ENCODE measurements around the gene NEB.

NEB gene

DNA sequence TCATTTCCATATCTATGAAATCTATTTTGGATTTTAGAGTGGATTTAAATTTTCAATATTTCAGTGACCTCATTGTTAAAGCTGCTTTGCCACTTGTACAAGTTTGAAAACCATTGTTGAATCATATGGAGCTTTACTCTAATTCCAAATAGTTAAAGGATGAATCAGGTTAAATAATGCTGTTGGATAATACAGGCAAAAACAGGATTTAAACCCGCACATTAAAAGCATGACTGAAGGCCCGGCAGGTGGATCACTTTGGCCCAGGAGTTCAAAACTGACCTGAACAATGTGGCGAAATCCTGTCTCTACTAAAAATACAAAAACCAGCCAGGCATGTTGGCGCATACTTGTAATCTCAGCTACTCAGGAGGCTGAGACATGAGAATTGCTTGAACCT, 256.3 kb downstream of the NEB start:
- DNase-seq (ENCODE audit: low read depth): no peak

DNA sequence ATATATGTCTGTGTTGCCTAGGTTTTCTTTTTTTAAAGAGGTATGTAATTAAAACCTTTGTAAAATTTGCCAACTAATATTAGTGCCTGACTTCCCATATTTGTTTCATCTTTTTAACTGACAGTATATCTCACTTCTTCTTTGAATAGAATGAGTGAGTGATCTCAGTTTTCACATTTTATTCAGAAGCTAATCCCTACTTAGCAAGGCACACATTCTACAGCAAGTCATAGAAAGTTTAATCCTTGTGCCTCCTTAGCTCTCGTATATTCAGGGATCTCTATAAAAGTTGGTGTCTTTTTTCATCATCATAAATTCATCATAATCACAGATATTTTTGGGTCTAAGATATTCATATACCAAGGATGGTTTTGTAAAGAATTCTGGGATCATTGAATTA, 258.0 kb downstream of the NEB start:
- DNase-seq (ENCODE audit: low read depth): no peak

DNA sequence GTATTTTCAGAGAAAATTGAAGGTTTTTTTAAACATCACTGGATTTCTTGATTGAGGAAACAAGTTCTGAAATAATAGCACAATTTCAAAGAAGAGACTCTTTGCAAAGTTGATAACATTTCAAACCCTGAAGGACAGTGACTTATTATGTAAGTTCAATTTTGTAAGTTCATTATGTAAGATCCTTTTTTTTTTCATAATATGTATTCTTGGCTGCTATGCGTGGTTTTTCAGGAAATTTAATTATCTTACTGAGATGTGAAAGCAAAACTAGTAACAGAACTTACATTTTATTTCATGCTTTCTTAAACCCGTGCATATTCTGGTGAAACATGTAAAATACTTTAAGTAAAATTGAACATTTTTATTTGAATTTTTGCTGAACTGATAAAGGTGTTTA, 259.2 kb downstream of the NEB start:
- no peak for DNase-seq (ENCODE audit: low read depth)

DNA sequence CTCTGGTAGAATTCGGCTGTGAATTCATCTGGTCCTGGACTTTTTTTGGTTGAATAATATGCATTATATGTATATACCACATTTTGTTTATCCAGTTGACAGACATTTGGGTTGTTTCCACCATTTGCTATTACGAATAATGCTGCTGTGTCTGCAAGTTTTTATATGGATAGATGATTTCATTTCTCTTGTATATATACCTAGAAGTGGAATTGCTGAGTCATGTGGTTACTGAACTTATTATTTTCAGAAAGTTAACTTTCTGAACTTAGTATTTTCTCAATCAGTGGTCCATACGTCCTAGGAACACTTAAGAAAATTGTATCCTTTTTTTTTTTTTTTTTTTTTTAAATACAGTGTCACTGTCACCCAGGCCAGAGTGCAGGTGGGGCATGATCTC, 261.3 kb downstream of the NEB start:
- DNase-seq (ENCODE audit: low read depth): no peak

DNA sequence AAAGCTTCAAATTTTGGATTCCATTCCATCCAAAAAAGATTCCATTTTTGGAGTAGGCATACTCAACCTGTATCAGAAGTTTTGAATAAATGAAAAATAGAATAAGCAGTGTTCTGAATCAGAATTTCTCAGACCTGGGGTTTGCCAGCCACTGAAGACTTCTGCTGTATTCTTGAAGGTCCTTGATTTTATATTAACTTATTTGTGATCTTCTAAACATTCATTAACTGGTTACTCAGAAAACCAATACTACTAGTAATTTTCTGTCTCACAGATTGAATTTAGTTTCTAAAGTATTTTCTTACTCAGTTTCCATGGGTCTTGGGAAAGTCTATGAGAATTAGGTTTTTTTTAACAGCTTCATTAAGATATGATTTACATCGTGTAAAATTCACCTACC, 263.7 kb downstream of the NEB start:
- no peak for DNase-seq (ENCODE audit: low read depth)

DNA sequence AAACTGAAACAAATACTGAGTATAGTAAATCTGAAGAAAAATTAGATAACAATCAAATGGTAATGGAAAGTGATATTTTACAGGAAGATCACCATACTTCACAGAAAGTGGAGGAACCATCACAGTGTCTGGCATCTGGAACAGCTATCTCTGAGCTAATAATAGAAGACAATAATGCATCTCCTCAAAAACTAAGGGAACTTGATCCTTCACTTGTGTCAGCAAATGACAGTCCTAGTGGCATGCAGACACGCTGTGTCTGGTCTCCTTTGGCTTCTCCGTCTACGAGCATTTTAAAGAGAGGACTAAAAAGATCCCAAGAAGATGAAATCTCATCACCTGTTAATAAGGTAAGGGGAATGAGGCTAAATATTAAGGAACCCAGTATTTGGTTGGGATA, 268.5 kb downstream of the NEB start:
- DNase-seq (ENCODE audit: low read depth): no peak

DNA sequence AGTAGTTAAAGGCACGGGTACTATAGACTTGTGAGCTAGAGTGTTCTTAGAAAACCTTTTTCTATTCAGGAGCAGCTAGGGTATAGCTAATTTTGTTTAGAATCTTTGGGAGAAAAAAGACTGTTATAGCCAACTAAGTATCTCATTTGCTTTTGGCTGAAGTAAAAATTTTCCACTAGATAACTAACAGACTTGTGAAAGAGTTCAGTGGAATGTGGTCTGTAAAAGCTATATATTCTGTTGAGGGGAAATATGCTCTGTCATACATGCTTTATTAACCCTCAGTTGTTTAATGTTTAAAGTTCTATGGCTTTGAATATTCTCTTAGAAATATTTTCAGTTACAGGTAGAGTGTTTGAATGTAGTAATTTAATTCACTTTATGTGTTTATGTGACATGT, 274.9 kb downstream of the NEB start:
- DNase-seq (ENCODE audit: low read depth): no peak

DNA sequence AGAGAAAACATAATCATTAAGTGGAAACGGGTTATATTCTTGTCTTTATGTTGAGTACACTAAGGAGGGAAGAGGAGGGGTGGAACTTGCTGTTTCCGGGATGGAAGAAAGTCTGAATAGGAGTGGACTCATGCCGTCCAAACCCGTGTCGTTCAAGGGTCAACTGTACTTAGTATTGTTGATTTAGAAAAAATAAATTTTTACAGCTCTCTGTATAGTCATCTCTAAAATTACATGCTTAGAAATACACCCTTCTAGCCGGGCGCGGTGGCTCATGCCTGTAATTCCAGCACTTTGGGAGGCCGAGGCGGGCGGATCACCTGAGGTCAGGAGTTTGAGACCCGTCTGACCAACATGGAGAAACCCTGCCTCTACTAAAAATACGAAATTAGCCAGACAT, 295.1 kb downstream of the NEB start:
- DNase-seq (ENCODE audit: low read depth): no peak

DNA sequence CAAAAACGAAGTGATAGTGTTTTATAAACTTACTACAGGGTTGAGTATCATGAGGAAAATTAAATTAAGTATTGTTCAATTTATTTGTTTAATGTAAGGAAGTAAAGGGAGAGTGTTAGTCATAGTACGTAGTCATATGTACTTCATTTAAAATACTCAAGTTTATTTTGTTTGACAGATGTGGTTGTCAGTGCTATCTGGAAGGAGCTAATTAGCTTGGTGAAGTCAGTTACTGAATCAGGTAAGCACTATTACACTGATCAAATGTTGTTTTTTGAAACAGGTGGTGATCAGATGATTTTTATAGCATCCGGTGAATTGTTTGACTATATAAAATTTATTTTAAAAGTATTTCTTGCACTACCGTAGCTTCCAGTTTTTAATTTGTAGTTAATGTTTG, 295.8 kb downstream of the NEB start:
- DNase-seq (ENCODE audit: low read depth): no peak

DNA sequence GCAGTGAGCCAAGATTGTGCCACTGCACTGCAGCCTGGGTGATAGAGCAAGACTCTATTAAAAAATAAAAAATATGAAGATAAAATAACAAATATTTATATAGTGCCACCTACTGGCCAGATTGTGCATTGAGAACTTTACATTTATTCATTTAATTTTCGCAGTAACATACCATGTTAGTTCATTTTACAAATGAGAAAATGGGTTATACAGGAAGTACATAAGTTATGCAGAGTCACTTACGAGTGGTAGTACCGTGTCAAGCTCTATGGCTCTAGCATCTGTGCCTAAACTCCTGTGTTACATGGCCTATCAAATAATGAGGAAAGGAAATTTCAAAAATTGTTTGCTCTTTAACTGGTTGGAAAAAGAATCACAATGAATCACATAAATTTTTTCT, 296.6 kb downstream of the NEB start:
- DNase-seq (ENCODE audit: low read depth): no peak
